ENCODE measurements around the gene MPDU1.

Gene MPDU1

GRCh38 chr17:7583253-7584109, at the start of gene MPDU1:
MPDU1 (plus strand) TSS chr17:7583852; CDS start chr17:7583863, 11 bp downstream.
- DNase-seq (ENCODE audit: low spot score) = peak; percentile 98

- DNase-seq (ENCODE audit: low spot score) = no peak
These were observed 45.6 kb upstream of the MPDU1 start for GRCh38 chr17:7538050-7538449.

- DNase-seq (ENCODE audit: low spot score) = no peak
These were observed 44.6 kb upstream of the MPDU1 start for GRCh38 chr17:7538891-7539545.

- DNase-seq (ENCODE audit: low spot score) = no peak
These were observed 42.5 kb upstream of the MPDU1 start for GRCh38 chr17:7541074-7541621.

- DNase-seq (ENCODE audit: low spot score) = no peak
These were observed 38.7 kb upstream of the MPDU1 start for GRCh38 chr17:7544911-7545310.

- no peak for DNase-seq (ENCODE audit: low spot score)
These were observed 34.9 kb upstream of the MPDU1 start, which contains the start of gene TNFSF12 for GRCh38 chr17:7548585-7549400. TNFSF12 (plus strand) TSS chr17:7549058; CDS start chr17:7549154, 96 bp downstream.

- DNase-seq (ENCODE audit: low spot score) = no peak
These were observed 34.1 kb upstream of the MPDU1 start for GRCh38 chr17:7549401-7550055.

GRCh38 chr17:7550344-7550743, 33.3 kb upstream of the MPDU1 start:
- no peak for DNase-seq (ENCODE audit: low spot score)

GRCh38 chr17:7551396-7551795, 32.3 kb upstream of the MPDU1 start:
- no peak for DNase-seq (ENCODE audit: low spot score)

GRCh38 chr17:7552621-7553051, 31.0 kb upstream of the MPDU1 start:
- DNase-seq (ENCODE audit: low spot score) = no peak

GRCh38 chr17:7553356-7553755, 30.3 kb upstream of the MPDU1 start:
- no peak for DNase-seq (ENCODE audit: low spot score)

- no peak for DNase-seq (ENCODE audit: low spot score)
These were observed 28.2 kb upstream of the MPDU1 start for GRCh38 chr17:7555320-7555948.

GRCh38 chr17:7556627-7557026, 27.0 kb upstream of the MPDU1 start:
- no peak for DNase-seq (ENCODE audit: low spot score)

GRCh38 chr17:7557147-7557764, 26.4 kb upstream of the MPDU1 start:
- no peak for DNase-seq (ENCODE audit: low spot score)

- DNase-seq (ENCODE audit: low spot score) = peak; percentile 79
These were observed 25.7 kb upstream of the MPDU1 start for GRCh38 chr17:7557775-7558543.

- no peak for DNase-seq (ENCODE audit: low spot score)
These were observed 24.9 kb upstream of the MPDU1 start, which contains the start of gene TNFSF13 for GRCh38 chr17:7558544-7559319. TNFSF13 (plus strand) TSS chr17:7558750; CDS start chr17:7559040, 290 bp downstream.

- DNase-seq (ENCODE audit: low spot score) = no peak
These were observed 24.1 kb upstream of the MPDU1 start for GRCh38 chr17:7559320-7560171.

All from cerebellar cortex (tissue), 1 donor.